Right lobe of liver (tissue), 4 donors: ENCODE data around the gene ZDHHC14.

Experiments
- POLR2A ChIP-seq: fragments of 450-650 bp; IDR thresholded peaks from one replicate; pipeline ENCODE4 v1.6.1; 2017; ENCODE audit warnings: antibody characterized with exemption, mild to moderate bottlenecking
- TF ChIP-seq, protein P1 (sequence below), 4 donors: fragments of 200-600 bp in 3 of 4; fragments of 450-650 bp in 1 of 4; IDR thresholded peaks; one replicate each; pipeline versions ENCODE4 v1.5.1 to v1.8.0; 2016 to 2022; ENCODE audit warnings: antibody characterized with exemption in 4 of 4, mild to moderate bottlenecking in 2 of 4
- donor health status: DM: no; HTN: no; CAD: no.
- donor health status: DM: no; HTN: no; CAD: no.
- donor health status: DM: no; HTN: yes; CAD: no.

GRCh38 chr6:157574851-157575424, 193.9 kb downstream of the ZDHHC14 start:
- TF ChIP-seq, protein P1, sequence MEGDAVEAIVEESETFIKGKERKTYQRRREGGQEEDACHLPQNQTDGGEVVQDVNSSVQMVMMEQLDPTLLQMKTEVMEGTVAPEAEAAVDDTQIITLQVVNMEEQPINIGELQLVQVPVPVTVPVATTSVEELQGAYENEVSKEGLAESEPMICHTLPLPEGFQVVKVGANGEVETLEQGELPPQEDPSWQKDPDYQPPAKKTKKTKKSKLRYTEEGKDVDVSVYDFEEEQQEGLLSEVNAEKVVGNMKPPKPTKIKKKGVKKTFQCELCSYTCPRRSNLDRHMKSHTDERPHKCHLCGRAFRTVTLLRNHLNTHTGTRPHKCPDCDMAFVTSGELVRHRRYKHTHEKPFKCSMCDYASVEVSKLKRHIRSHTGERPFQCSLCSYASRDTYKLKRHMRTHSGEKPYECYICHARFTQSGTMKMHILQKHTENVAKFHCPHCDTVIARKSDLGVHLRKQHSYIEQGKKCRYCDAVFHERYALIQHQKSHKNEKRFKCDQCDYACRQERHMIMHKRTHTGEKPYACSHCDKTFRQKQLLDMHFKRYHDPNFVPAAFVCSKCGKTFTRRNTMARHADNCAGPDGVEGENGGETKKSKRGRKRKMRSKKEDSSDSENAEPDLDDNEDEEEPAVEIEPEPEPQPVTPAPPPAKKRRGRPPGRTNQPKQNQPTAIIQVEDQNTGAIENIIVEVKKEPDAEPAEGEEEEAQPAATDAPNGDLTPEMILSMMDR (IDR thresholded peaks at IDR 0.05) = no peak
- TF ChIP-seq POLR2A = no peak
